IMR-90 (cell line): ENCODE results near the gene CHD2. TPM values are rescaled to one million over a fixed set of nuclear protein-coding genes. Genes with fewer than 3 reads are reported as not detected.

Source experiments
- ATAC-seq: fragments of 200-7000 bp; cut with Tn5 transposase; 2 replicates; pipeline ENCODE4 v1.9.1; 2020; ENCODE audit warnings: low read depth, mild to moderate bottlenecking, moderate library complexity
- BruUV-seq: library from RNA; stranded (reverse); fragments of 400-500 nt; replicated peaks from 2 replicates; lab custom pipeline; 2021; lab: Mats Ljungman, UMichigan
- CTCF ChIA-PET: fragments of 300-600 bp; formaldehyde crosslinking; extraction: SDS; loops from one replicate; lab custom pipeline; 2021; ENCODE audit warnings: antibody characterized with exemption; lab: Yijun Ruan, JAX
- POLR2A ChIA-PET: fragments of 300-600 bp; sonication (Branson Sonifier 250); formaldehyde crosslinking; loops from one replicate; lab custom pipeline; 2022; ENCODE audit warnings: antibody characterized with exemption; ENCODE audit not compliant: unreplicated experiment; lab: Charles Lee
- DNase-seq: peaks from one replicate; pipeline ENCODE4 v3.0.0; 2013
- H2AFZ ChIP-seq: replicated peaks from 2 replicates; pipeline ENCODE3; 2013; ENCODE audit warnings: low read length, mild to moderate bottlenecking; ENCODE audit not compliant: poor library complexity
- H2AK5ac ChIP-seq: 2 replicates; pipeline ENCODE4 v1.6.1; 2013; ENCODE audit warnings: low read depth, low read length, inconsistent platforms
- H2AK9ac ChIP-seq: replicated peaks from 2 replicates; pipeline ENCODE3; 2013; ENCODE audit warnings: mild to moderate bottlenecking, low read depth, low read length, moderate library complexity; ENCODE audit not compliant: poor library complexity
- H2BK120ac ChIP-seq: 2 replicates; pipeline ENCODE4 v1.6.1; 2013; ENCODE audit warnings: low read depth, low read length, inconsistent platforms
- H2BK15ac ChIP-seq: 3 replicates; pipeline ENCODE4 v1.6.1; 2013; ENCODE audit warnings: low read depth, low read length, inconsistent platforms
- H2BK20ac ChIP-seq: 2 replicates; pipeline ENCODE4 v1.6.1; 2013; ENCODE audit warnings: low read depth, mild to moderate bottlenecking, inconsistent platforms, low read length, moderate library complexity
- H2BK5ac ChIP-seq: 2 replicates; pipeline ENCODE4 v1.6.1; 2013; ENCODE audit warnings: mild to moderate bottlenecking, low read depth, low read length, inconsistent platforms; ENCODE audit not compliant: poor library complexity, severe bottlenecking
- H3K14ac ChIP-seq: replicated peaks from 2 replicates; pipeline ENCODE4 v1.6.1; 2013; ENCODE audit warnings: low read depth, low read length, inconsistent platforms
- H3K18ac ChIP-seq: 2 replicates; pipeline ENCODE4 v1.6.1; 2013; ENCODE audit warnings: low read depth, low read length, control low read depth
- H3K23ac ChIP-seq: 2 replicates; pipeline ENCODE4 v1.6.1; 2013; ENCODE audit warnings: low read depth, low read length, inconsistent platforms
- H3K27ac ChIP-seq: 2 replicates; pipeline ENCODE4 v1.5.1; 2013; ENCODE audit warnings: mild to moderate bottlenecking, control low read depth, low read length; ENCODE audit not compliant: insufficient read depth
- H3K27me3 ChIP-seq: 2 replicates; pipeline ENCODE4 v1.6.1; 2013; ENCODE audit warnings: low read length; ENCODE audit not compliant: control insufficient read depth, insufficient read depth
- H3K36me3 ChIP-seq: 2 replicates; pipeline ENCODE4 v1.6.1; 2013; ENCODE audit warnings: low read length, mixed read lengths; ENCODE audit not compliant: control insufficient read depth, insufficient read depth
- H3K4ac ChIP-seq: 2 replicates; pipeline ENCODE4 v1.6.1; 2013; ENCODE audit warnings: low read depth, low read length, inconsistent platforms
- H3K4me1 ChIP-seq: 2 replicates; pipeline ENCODE4 v1.6.1; 2013; ENCODE audit warnings: low read length, mixed read lengths; ENCODE audit not compliant: control insufficient read depth, insufficient read depth
- H3K4me2 ChIP-seq: 2 replicates; pipeline ENCODE4 v1.6.1; 2013; ENCODE audit warnings: low read depth, mild to moderate bottlenecking, control low read depth, low read length, moderate library complexity
- H3K4me3 ChIP-seq: 2 replicates; pipeline ENCODE4 v1.5.1; 2013; ENCODE audit warnings: low read depth, mild to moderate bottlenecking, control low read depth, low read length, moderate library complexity; ENCODE audit not compliant: insufficient read depth
- H3K56ac ChIP-seq: 2 replicates; pipeline ENCODE4 v1.6.1; 2013; ENCODE audit warnings: low read length, inconsistent platforms; ENCODE audit not compliant: insufficient read depth; ENCODE audit errors: extremely low read depth
- H3K79me1 ChIP-seq, 2 experiments: 2 replicates each; pipeline ENCODE4 v1.6.1; 2013; ENCODE audit warnings: low read length in 2 of 2, inconsistent platforms in 1 of 2, low read depth in 1 of 2
- H3K9ac ChIP-seq: 2 replicates; pipeline ENCODE4 v1.6.1; 2013; ENCODE audit warnings: low read depth, low read length, control low read depth
- H3K9me1 ChIP-seq: 2 replicates; pipeline ENCODE4 v1.6.1; 2013; ENCODE audit warnings: low read length, inconsistent platforms; ENCODE audit not compliant: insufficient read depth
- H3K9me3 ChIP-seq: 2 replicates; pipeline ENCODE4 v1.6.1; 2013; ENCODE audit warnings: low read length; ENCODE audit not compliant: control insufficient read depth, insufficient read depth
- H4K20me1 ChIP-seq: 2 replicates; pipeline ENCODE4 v1.6.1; 2013; ENCODE audit warnings: low read length, inconsistent platforms; ENCODE audit not compliant: insufficient read depth
- H4K5ac ChIP-seq: 2 replicates; pipeline ENCODE4 v1.6.1; 2013; ENCODE audit warnings: mild to moderate bottlenecking, low read depth, low read length, control low read depth
- H4K8ac ChIP-seq, 2 experiments: 2 replicates each; pipeline ENCODE4 v1.6.1; 2013; ENCODE audit warnings: low read depth in 2 of 2, low read length in 2 of 2, control low read depth in 1 of 2, inconsistent platforms in 1 of 2
- H4K91ac ChIP-seq: 2 replicates; pipeline ENCODE4 v1.6.1; 2013; ENCODE audit warnings: low read depth, low read length, inconsistent platforms; ENCODE audit not compliant: insufficient read depth
- BHLHE40 ChIP-seq: fragments of 150-350 bp; IDR thresholded peaks from 2 replicates; pipeline ENCODE4 v1.6.1; 2016; ENCODE audit warnings: mild to moderate bottlenecking, low read depth, low read length
- CEBPB ChIP-seq: IDR thresholded peaks from 2 replicates; pipeline ENCODE4 v1.6.1; 2012; ENCODE audit warnings: low read depth, low read length, improper control_type of control experiment
- CHD1 ChIP-seq: IDR thresholded peaks from 2 replicates; pipeline ENCODE4 v1.6.1; 2012; ENCODE audit warnings: low read depth, low read length, improper control_type of control experiment
- FOS ChIP-seq: fragments of 150-350 bp; IDR thresholded peaks from 2 replicates; pipeline ENCODE4 v1.6.1; 2016; ENCODE audit warnings: low read depth, low read length
- MAFK ChIP-seq: IDR thresholded peaks from 2 replicates; pipeline ENCODE4 v1.6.1; 2012; ENCODE audit warnings: low read depth, low read length, improper control_type of control experiment
- MAZ ChIP-seq: IDR thresholded peaks from 2 replicates; pipeline ENCODE4 v1.6.1; 2012; ENCODE audit warnings: low read depth, mild to moderate bottlenecking, low read length, improper control_type of control experiment, moderate library complexity, borderline replicate concordance
- MXI1 ChIP-seq: IDR thresholded peaks from 2 replicates; pipeline ENCODE4 v1.6.1; 2012; ENCODE audit warnings: low read depth, mild to moderate bottlenecking, low read length, moderate library complexity, borderline replicate concordance
- NFE2L2 ChIP-seq: fragments of 150-350 bp; IDR thresholded peaks from 2 replicates; pipeline ENCODE4 v1.6.1; 2016; ENCODE audit warnings: low read depth, mild to moderate bottlenecking, low read length
- POLR2A ChIP-seq: IDR thresholded peaks from 2 replicates; pipeline ENCODE4 v1.6.1; 2012; ENCODE audit warnings: mild to moderate bottlenecking, low read depth, low read length
- RAD21 ChIP-seq: IDR thresholded peaks from 2 replicates; pipeline ENCODE4 v1.6.1; 2012; ENCODE audit warnings: low read length, improper control_type of control experiment
- RCOR1 ChIP-seq: IDR thresholded peaks from 2 replicates; pipeline ENCODE4 v1.6.1; 2012; ENCODE audit warnings: mild to moderate bottlenecking, low read length, improper control_type of control experiment; ENCODE audit not compliant: insufficient replicate concordance
- RFX5 ChIP-seq: IDR thresholded peaks from 2 replicates; pipeline ENCODE4 v1.8.0; 2012; ENCODE audit warnings: low read depth, mild to moderate bottlenecking, low read length, moderate library complexity
- SMC3 ChIP-seq: fragments of 150-350 bp; IDR thresholded peaks from 2 replicates; pipeline ENCODE4 v1.6.1; 2016; ENCODE audit warnings: low read depth, mild to moderate bottlenecking, antibody characterized with exemption, low read length, moderate library complexity
- WGBS, 2 experiments: methylation state at CpG; one replicate each; pipeline versions ENCODE4 v1.1.5 to v1.1.7; 2013; ENCODE audit warnings: missing lambda C conversion rate in 2 of 2; ENCODE audit not compliant: insufficient read length in 1 of 2; ENCODE audit errors: extremely low coverage in 2 of 2; 5-methylcytosine and 5-hydroxymethylcytosine counted together
- dilution Hi-C: fragments of 300-500 bp; cut with HindIII; formaldehyde crosslinking; loops from one replicate; pipeline ENCODE4 v1.14.3; 2018; ENCODE audit warnings: low sequenced_read_pairs; ENCODE audit not compliant: unreplicated experiment
- in situ Hi-C: fragments of 300-500 bp; cut with MboI; formaldehyde crosslinking; loops from 3 replicates; pipeline ENCODE4 v1.14.3; 2019; ENCODE audit warnings: low sequenced_read_pairs, inconsistent platforms, mixed read lengths
- intact Hi-C: fragments of 100-400 bp; cut with micrococcal nuclease; formaldehyde crosslinking; loops from 2 replicates; pipeline ENCODE4 v1.10.0; 2022
- polyA plus RNA-seq, 3 experiments: library from polyadenylated mRNA; depleted of rRNA; stranded (reverse); fragments of >200 nt; gene quantifications; 2 replicates each; pipeline ENCODE4 v1.2.3, GENCODE V29; 2012; ENCODE audit warnings: low replicate concordance in 1 of 3
- total RNA-seq: library from RNA; depleted of rRNA; stranded (reverse); fragments of >200 nt; gene quantifications from 2 replicates; pipeline ENCODE4 v1.2.3, GENCODE V29; 2012
- TF ChIP-seq, protein P1 (sequence below): fragments of 150-350 bp; IDR thresholded peaks from 2 replicates; pipeline ENCODE4 v1.6.1; 2016; ENCODE audit warnings: low read depth, mild to moderate bottlenecking, low read length, moderate library complexity, borderline replicate concordance
- TF ChIP-seq, protein P2 (sequence below): conservative IDR thresholded peaks from 2 replicates; pipeline ENCODE4 v1.5.1; 2012; ENCODE audit warnings: mild to moderate bottlenecking, low read depth, low read length, improper control_type of control experiment
- TF ChIP-seq, protein P3 (sequence below): fragments of 150-350 bp; IDR thresholded peaks from 2 replicates; pipeline ENCODE4 v1.6.1; 2017; ENCODE audit warnings: mild to moderate bottlenecking, antibody characterized with exemption, low read length, low read depth

The CHD2 gene
- total and polyA plus RNA-seq, 2 of the 4 experiments (the other 2 are of a cell fraction) = 44.9 to 64.7 TPM

DNA sequence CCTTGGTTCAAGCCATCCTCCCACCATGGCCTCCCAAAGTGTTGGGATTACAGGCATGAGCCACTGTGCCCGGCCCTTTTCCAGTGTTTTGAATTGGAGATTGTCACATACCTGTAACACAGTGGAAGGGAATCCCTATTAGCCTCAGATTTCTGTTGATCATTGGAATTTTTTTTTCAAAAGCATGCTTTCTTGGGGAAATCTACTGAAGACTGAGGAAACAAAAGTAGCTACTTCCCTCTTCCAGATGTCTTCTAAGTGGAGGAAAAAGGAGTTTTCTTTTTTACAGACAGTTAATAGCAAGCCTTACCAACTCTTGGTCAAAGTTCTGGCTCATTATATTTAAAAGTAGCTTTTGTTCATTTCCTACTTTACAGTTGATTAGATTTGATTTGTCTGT is 33.7 kb downstream of the CHD2 start:
- Histone ChIP-seq H3K56ac (no peak overlapping the region), H3K9me1 (peaks cover 5% of the 10 kb centered on the region), H3K23ac (no peak overlapping the region), H2BK15ac (no peak overlapping the region), H2AK5ac (no peak overlapping the region), H3K4ac (no peak overlapping the region), H2AK9ac (no peak overlapping the region), H4K20me1 (peaks cover 18% of the 10 kb centered on the region), H3K9ac (no peak overlapping the region), H3K4me1 (peaks cover 10% of the 10 kb centered on the region), H3K27me3 (no peaks in the 10 kb centered on the region), H3K18ac (no peak overlapping the region), H3K14ac (no peak overlapping the region), H4K5ac (no peak overlapping the region), H4K8ac (no peak overlapping the region), H2BK120ac (no peak overlapping the region), H3K9me3 (no peaks in the 10 kb centered on the region), H3K4me2 (no peak overlapping the region), H3K36me3 (peaks cover 60% of the 10 kb centered on the region), H2BK20ac (no peak overlapping the region), H3K79me1 (peaks cover 44 to 65% of the 10 kb centered on the region in 2 experiments), H2AFZ (no peak overlapping the region), H2BK5ac (no peak overlapping the region), H4K91ac (no peak overlapping the region), H3K27ac (no peak overlapping the region), H3K4me3 (no peak overlapping the region)
- ChIA-PET POLR2A (interaction anchor here (0.6 kb wide), 1 partner anchor 124 kb away, joined by 10 read pairs; no protein-coding TSS in a partner anchor), CTCF (no interaction called here)
- no TSS peak for BruUV-seq
- no peak for DNase-seq
- in situ Hi-C loops = no loop called here
- dilution Hi-C loops = loop anchor here (25.0 kb wide), 1 partner anchor 122 kb away; no protein-coding TSS in a partner anchor
- no peak for ATAC-seq
- TF ChIP-seq CEBPB (no peak), MAZ (no peak), RFX5 (no peak), CHD1 (no peak), RCOR1 (no peak), POLR2A (no peak), FOS (no peak), BHLHE40 (no peak), MXI1 (no peak), RAD21 (no peak), MAFK (no peak), SMC3 (no peak), NFE2L2 (no peak)
- TF ChIP-seq, protein P1, sequence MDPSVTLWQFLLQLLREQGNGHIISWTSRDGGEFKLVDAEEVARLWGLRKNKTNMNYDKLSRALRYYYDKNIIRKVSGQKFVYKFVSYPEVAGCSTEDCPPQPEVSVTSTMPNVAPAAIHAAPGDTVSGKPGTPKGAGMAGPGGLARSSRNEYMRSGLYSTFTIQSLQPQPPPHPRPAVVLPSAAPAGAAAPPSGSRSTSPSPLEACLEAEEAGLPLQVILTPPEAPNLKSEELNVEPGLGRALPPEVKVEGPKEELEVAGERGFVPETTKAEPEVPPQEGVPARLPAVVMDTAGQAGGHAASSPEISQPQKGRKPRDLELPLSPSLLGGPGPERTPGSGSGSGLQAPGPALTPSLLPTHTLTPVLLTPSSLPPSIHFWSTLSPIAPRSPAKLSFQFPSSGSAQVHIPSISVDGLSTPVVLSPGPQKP = no peak
- TF ChIP-seq, protein P2, sequence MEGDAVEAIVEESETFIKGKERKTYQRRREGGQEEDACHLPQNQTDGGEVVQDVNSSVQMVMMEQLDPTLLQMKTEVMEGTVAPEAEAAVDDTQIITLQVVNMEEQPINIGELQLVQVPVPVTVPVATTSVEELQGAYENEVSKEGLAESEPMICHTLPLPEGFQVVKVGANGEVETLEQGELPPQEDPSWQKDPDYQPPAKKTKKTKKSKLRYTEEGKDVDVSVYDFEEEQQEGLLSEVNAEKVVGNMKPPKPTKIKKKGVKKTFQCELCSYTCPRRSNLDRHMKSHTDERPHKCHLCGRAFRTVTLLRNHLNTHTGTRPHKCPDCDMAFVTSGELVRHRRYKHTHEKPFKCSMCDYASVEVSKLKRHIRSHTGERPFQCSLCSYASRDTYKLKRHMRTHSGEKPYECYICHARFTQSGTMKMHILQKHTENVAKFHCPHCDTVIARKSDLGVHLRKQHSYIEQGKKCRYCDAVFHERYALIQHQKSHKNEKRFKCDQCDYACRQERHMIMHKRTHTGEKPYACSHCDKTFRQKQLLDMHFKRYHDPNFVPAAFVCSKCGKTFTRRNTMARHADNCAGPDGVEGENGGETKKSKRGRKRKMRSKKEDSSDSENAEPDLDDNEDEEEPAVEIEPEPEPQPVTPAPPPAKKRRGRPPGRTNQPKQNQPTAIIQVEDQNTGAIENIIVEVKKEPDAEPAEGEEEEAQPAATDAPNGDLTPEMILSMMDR = no peak
- TF ChIP-seq, protein P3, sequence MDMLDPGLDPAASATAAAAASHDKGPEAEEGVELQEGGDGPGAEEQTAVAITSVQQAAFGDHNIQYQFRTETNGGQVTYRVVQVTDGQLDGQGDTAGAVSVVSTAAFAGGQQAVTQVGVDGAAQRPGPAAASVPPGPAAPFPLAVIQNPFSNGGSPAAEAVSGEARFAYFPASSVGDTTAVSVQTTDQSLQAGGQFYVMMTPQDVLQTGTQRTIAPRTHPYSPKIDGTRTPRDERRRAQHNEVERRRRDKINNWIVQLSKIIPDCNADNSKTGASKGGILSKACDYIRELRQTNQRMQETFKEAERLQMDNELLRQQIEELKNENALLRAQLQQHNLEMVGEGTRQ = no peak
- intact Hi-C loops = no loop called here
- WGBS, 2 experiments = no CpG with 5 or more reads among the region's 1 CpG
